H1 (cell line): ENCODE results near the gene SPTB. TPM values are rescaled to one million over a fixed set of nuclear protein-coding genes. Genes with fewer than 3 reads are reported as not detected.

Experiments used
- CTCF ChIA-PET: fragments of 300-600 bp; sonication (Branson Sonifier 250); formaldehyde crosslinking; loops from one replicate; lab custom pipeline; 2021; ENCODE audit not compliant: partially characterized antibody; lab: Charles Lee
- POLR2A ChIA-PET: fragments of 300-600 bp; sonication (Branson Sonifier 250); formaldehyde crosslinking; loops from one replicate; lab custom pipeline; 2021; ENCODE audit warnings: inconsistent platforms; ENCODE audit not compliant: partially characterized antibody; lab: Charles Lee
- DNase-seq, 2 experiments: peaks; one replicate each; pipeline versions ENCODE4 v3.0.0 to v3.0.0-alpha.2; 2010 to 2022; ENCODE audit warnings: low spot score in 2 of 2, low read depth in 1 of 2, mixed read lengths in 1 of 2
- FAIRE-seq: peaks from 2 replicates; lab custom pipeline; 2011; peaks lifted over from hg19 to GRCh38; lab: Jason Lieb, UNC
- H2AFZ ChIP-seq: 2 replicates; pipeline ENCODE4 v1.8.1; 2012; ENCODE audit warnings: low read length, inconsistent platforms
- H2AK5ac ChIP-seq: 2 replicates; pipeline ENCODE4 v1.6.1; 2013; ENCODE audit warnings: low read depth, low read length
- H2BK120ac ChIP-seq: replicated peaks from 2 replicates; pipeline ENCODE3; 2013; ENCODE audit warnings: low read depth, low read length, inconsistent platforms
- H2BK12ac ChIP-seq: 2 replicates; pipeline ENCODE4 v1.6.1; 2013; ENCODE audit warnings: low read depth, low read length
- H2BK15ac ChIP-seq: 2 replicates; pipeline ENCODE4 v1.6.1; 2013; ENCODE audit warnings: low read length
- H2BK20ac ChIP-seq: 2 replicates; pipeline ENCODE4 v1.6.1; 2013; ENCODE audit warnings: low read length
- H2BK5ac ChIP-seq: 2 replicates; pipeline ENCODE4 v1.6.1; 2013; ENCODE audit warnings: low read depth, low read length
- H3K14ac ChIP-seq: 2 replicates; pipeline ENCODE4 v1.6.1; 2013; ENCODE audit warnings: inconsistent platforms; ENCODE audit not compliant: insufficient read length
- H3K18ac ChIP-seq: 2 replicates; pipeline ENCODE4 v1.6.1; 2013; ENCODE audit warnings: low read length; ENCODE audit errors: extremely low read depth
- H3K23ac ChIP-seq: 2 replicates; pipeline ENCODE4 v1.6.1; 2013; ENCODE audit warnings: inconsistent platforms; ENCODE audit not compliant: insufficient read length
- H3K23me2 ChIP-seq: 2 replicates; pipeline ENCODE4 v1.6.1; 2013; ENCODE audit warnings: low read depth, low read length
- H3K27ac ChIP-seq: 2 replicates; pipeline ENCODE4 v1.6.1; 2011; ENCODE audit warnings: low read depth, low read length, inconsistent platforms
- H3K27me3 ChIP-seq, 4 experiments: replicated peaks in 1 of 4; 1 replicate in 1 of 4; 2 replicates in 3 of 4; pipeline versions ENCODE4 v1.6.1 to v1.8.1; 2011 to 2013; ENCODE audit warnings: low read length in 3 of 4, mild to moderate bottlenecking in 3 of 4, inconsistent platforms in 2 of 4, mixed read lengths in 2 of 4, moderate library complexity in 1 of 4; ENCODE audit not compliant: control insufficient read depth in 3 of 4, insufficient read depth in 3 of 4; ENCODE audit errors: extremely low read depth in 1 of 4
- H3K36me3 ChIP-seq, 4 experiments: 2 replicates each; pipeline versions ENCODE4 v1.6.1 to v1.8.1; 2011 to 2013; ENCODE audit warnings: mild to moderate bottlenecking in 4 of 4, low read length in 3 of 4, moderate library complexity in 2 of 4, control low read depth in 1 of 4, inconsistent platforms in 1 of 4; ENCODE audit not compliant: insufficient read depth in 4 of 4, control insufficient read depth in 2 of 4
- H3K4ac ChIP-seq: replicated peaks from 2 replicates; pipeline ENCODE3; 2013; ENCODE audit warnings: low read length, low read depth, mixed read lengths, inconsistent platforms; ENCODE audit not compliant: insufficient read length
- H3K4me1 ChIP-seq, 4 experiments: replicated peaks in 1 of 4; 1 replicate in 1 of 4; 2 replicates in 3 of 4; pipeline versions ENCODE4 v1.6.1 to v1.8.1; 2011 to 2013; ENCODE audit warnings: low read length in 3 of 4, inconsistent platforms in 2 of 4, mixed read lengths in 1 of 4; ENCODE audit not compliant: insufficient read depth in 4 of 4, control insufficient read depth in 3 of 4
- H3K4me2 ChIP-seq, 2 experiments: 2 replicates each; pipeline versions ENCODE4 v1.6.1 to v1.8.1; 2011 to 2013; ENCODE audit warnings: low read depth in 2 of 2, low read length in 2 of 2, control low read depth in 1 of 2, inconsistent platforms in 1 of 2, mild to moderate bottlenecking in 1 of 2; ENCODE audit not compliant: insufficient read depth in 1 of 2
- H3K4me3 ChIP-seq, 4 experiments: fragments of 200-600, 300-600 bp in 1 of 4; sonication (generic), shearing (Covaris generic), sonication (Bioruptor Twin) in 1 of 4; 2 replicates each; pipeline versions ENCODE4 v1.5.1 to v1.8.1; 2011 to 2016; ENCODE audit warnings: low read length in 4 of 4, low read depth in 3 of 4, control low read depth in 2 of 4, inconsistent platforms in 2 of 4, mild to moderate bottlenecking in 2 of 4, mixed read lengths in 1 of 4, moderate library complexity in 1 of 4; ENCODE audit not compliant: insufficient read depth in 2 of 4; ENCODE audit errors: extremely low read depth in 1 of 4
- H3K56ac ChIP-seq: replicated peaks from 2 replicates; pipeline ENCODE3; 2013; ENCODE audit warnings: low read depth, mild to moderate bottlenecking, mixed read lengths, low read length, inconsistent platforms; ENCODE audit not compliant: insufficient read length
- H3K79me1 ChIP-seq: 2 replicates; pipeline ENCODE4 v1.6.1; 2013; ENCODE audit warnings: low read depth, low read length, control low read depth
- H3K79me2 ChIP-seq, 2 experiments: 2 replicates each; pipeline versions ENCODE4 v1.6.1 to v1.8.1; 2012 to 2013; ENCODE audit warnings: low read length in 2 of 2, mild to moderate bottlenecking in 2 of 2, inconsistent platforms in 1 of 2; ENCODE audit not compliant: insufficient read depth in 2 of 2, control insufficient read depth in 1 of 2
- H3K9ac ChIP-seq, 4 experiments: replicated peaks in 1 of 4; 1 replicate in 1 of 4; 2 replicates in 3 of 4; pipeline versions ENCODE4 v1.6.1 to v1.8.1; 2011 to 2013; ENCODE audit warnings: low read depth in 3 of 4, low read length in 3 of 4, control low read depth in 2 of 4, mild to moderate bottlenecking in 2 of 4, moderate library complexity in 2 of 4, inconsistent platforms in 1 of 4; ENCODE audit errors: extremely low read depth in 1 of 4
- H3K9me3 ChIP-seq, 2 experiments: 2 replicates each; pipeline versions ENCODE4 v1.6.1 to v1.8.1; 2012 to 2013; ENCODE audit warnings: mild to moderate bottlenecking in 2 of 2, moderate library complexity in 2 of 2, control low read depth in 1 of 2, inconsistent platforms in 1 of 2, low read depth in 1 of 2, low read length in 1 of 2, mixed read lengths in 1 of 2; ENCODE audit not compliant: insufficient read depth in 2 of 2
- H4K20me1 ChIP-seq, 2 experiments: replicated peaks in 1 of 2; 2 replicates each; pipeline versions ENCODE3 to v1.8.1; 2011 to 2013; ENCODE audit warnings: inconsistent platforms in 2 of 2, low read length in 2 of 2, mild to moderate bottlenecking in 1 of 2; ENCODE audit not compliant: insufficient read depth in 2 of 2, control insufficient read depth in 1 of 2
- H4K5ac ChIP-seq: 2 replicates; pipeline ENCODE4 v1.6.1; 2013; ENCODE audit warnings: low read length, low read depth, mixed read lengths, inconsistent platforms; ENCODE audit not compliant: insufficient read length
- H4K8ac ChIP-seq: 2 replicates; pipeline ENCODE4 v1.8.0; 2013; ENCODE audit warnings: mild to moderate bottlenecking, moderate library complexity, low read length, inconsistent platforms; ENCODE audit not compliant: insufficient read depth; ENCODE audit errors: extremely low read depth
- H4K91ac ChIP-seq: replicated peaks from 2 replicates; pipeline ENCODE3; 2013; ENCODE audit warnings: low read length, mixed read lengths, inconsistent platforms; ENCODE audit not compliant: insufficient read length
- ASH2L ChIP-seq: fragments of 200-600, 300-600 bp; sonication (generic); IDR thresholded peaks from one replicate; pipeline ENCODE4 v1.7.1; 2017; ENCODE audit warnings: low read length
- ATF3 ChIP-seq: IDR thresholded peaks from 2 replicates; pipeline ENCODE4 v1.6.1; 2011; ENCODE audit warnings: low read depth, mild to moderate bottlenecking, low read length; ENCODE audit not compliant: insufficient read depth
- JUN ChIP-seq: IDR thresholded peaks from 2 replicates; pipeline ENCODE4 v1.6.1; 2011; ENCODE audit warnings: low read depth, mild to moderate bottlenecking, improper control_type of control experiment, low read length
- JUND ChIP-seq: IDR thresholded peaks from 2 replicates; pipeline ENCODE4 v1.6.1; 2011; ENCODE audit warnings: mild to moderate bottlenecking, improper control_type of control experiment, low read length
- KDM1A ChIP-seq: fragments of 200-600, 300-600 bp; sonication (generic); IDR thresholded peaks from 2 replicates; pipeline ENCODE4 v1.7.1; 2016; ENCODE audit warnings: mild to moderate bottlenecking, low read length, borderline replicate concordance
- POLR2A ChIP-seq, 2 experiments: IDR thresholded peaks; 1 replicate in 1 of 2; 2 replicates in 1 of 2; pipeline ENCODE4 v1.6.1; 2011; ENCODE audit warnings: low read depth in 2 of 2, low read length in 2 of 2, mild to moderate bottlenecking in 2 of 2; ENCODE audit errors: control extremely low read depth in 1 of 2
- RFX5 ChIP-seq: IDR thresholded peaks from 2 replicates; pipeline ENCODE4 v1.6.1; 2011; ENCODE audit warnings: low read depth, low read length, improper control_type of control experiment, borderline replicate concordance
- SP2 ChIP-seq: IDR thresholded peaks from 2 replicates; pipeline ENCODE4 v1.6.1; 2012; ENCODE audit warnings: mild to moderate bottlenecking, low read length, inconsistent platforms
- SUZ12 ChIP-seq: fragments of 200-600 bp; sonication (generic); IDR thresholded peaks from 2 replicates; pipeline ENCODE4 v1.6.1; 2012; ENCODE audit warnings: mild to moderate bottlenecking, inconsistent platforms, low read length, moderate library complexity, mixed read lengths
- TBP ChIP-seq: IDR thresholded peaks from 2 replicates; pipeline ENCODE4 v1.6.1; 2011; ENCODE audit warnings: low read depth, low read length, improper control_type of control experiment
- YY1 ChIP-seq: IDR thresholded peaks from 2 replicates; pipeline ENCODE4 v1.6.1; 2011; ENCODE audit warnings: low read depth, mild to moderate bottlenecking, low read length
- ZNF274 ChIP-seq: IDR thresholded peaks from 2 replicates; pipeline ENCODE4 v1.7.0; 2012; ENCODE audit warnings: low read length, borderline replicate concordance; ENCODE audit errors: extremely low read depth
- WGBS, 2 experiments: shearing (Covaris generic) in 1 of 2; methylation state at CpG; one replicate each; pipeline versions ENCODE4 v1.1.6 to v1.1.7; 2013 to 2015; ENCODE audit warnings: low lambda C conversion rate in 2 of 2, mixed read lengths in 2 of 2, inconsistent platforms in 1 of 2, low coverage in 1 of 2, missing lambda C conversion rate in 1 of 2; ENCODE audit not compliant: insufficient replicate concordance in 2 of 2, insufficient coverage in 1 of 2, insufficient read length in 1 of 2; ENCODE audit errors: extremely low coverage in 1 of 2, missing lambda C conversion rate in 1 of 2; 5-methylcytosine and 5-hydroxymethylcytosine counted together
- polyA plus RNA-seq, 7 experiments: library from polyadenylated mRNA; depleted of rRNA in 3 of 7; stranded (reverse) in 5 of 7; unstranded in 2 of 7; fragments of >200 nt in 5 of 7; fragments of 200-250 nt in 2 of 7; gene quantifications; 1 replicate in 5 of 7; 2 replicates in 1 of 7; 4 replicates in 1 of 7; pipeline versions ENCODE4 v1.2.1 to v1.2.3, GENCODE V29; 2011 to 2013; ENCODE audit warnings: missing spikeins in 2 of 7, mixed read lengths in 2 of 7
- total RNA-seq: library from RNA; stranded (reverse); fragmentation: NEBNext Ultra II Directional; extraction: Animal tissue kit (Norgen Biotek cat#: 25700); gene quantifications from 2 replicates; pipeline ENCODE4 v1.2.1, GENCODE V29; 2021

The SPTB gene
- total and polyA plus RNA-seq, 2 of the 8 experiments (the other 6 are each of a cell fraction or from before 2014, with no cell fraction given): 0.30 to 2.4 TPM

- no peaks in the 10 kb centered on the region for H3K27me3 ChIP-seq
- no peak overlapping the region for H4K5ac ChIP-seq
- H2AFZ ChIP-seq: no peak overlapping the region
- no peak overlapping the region for H4K8ac ChIP-seq
- no peak overlapping the region for H3K9ac ChIP-seq
- H3K79me2 ChIP-seq: peaks cover 0 to 8% of the 10 kb centered on the region in 2 experiments; a peak in 2 of 4 replicates
- H3K27ac ChIP-seq: no peak overlapping the region
- H3K4me2 ChIP-seq: peak overlapping the region in 1 of 2 experiments; percentile 94; a peak in 1 of 4 replicates
- no peak overlapping the region for H2BK15ac ChIP-seq
- peak overlapping the region; percentile 38 for H2BK120ac ChIP-seq
- H3K18ac ChIP-seq: no peak overlapping the region
- FAIRE-seq (no peak), DNase-seq (no peak)
- peaks cover 17% of the 10 kb centered on the region for H3K23me2 ChIP-seq
- no peak overlapping the region for H3K14ac ChIP-seq
- H2BK12ac ChIP-seq: no peak overlapping the region
- no peak overlapping the region for H3K4ac ChIP-seq
- no peaks in the 10 kb centered on the region for H3K79me1 ChIP-seq
- no peaks in the 10 kb centered on the region for H3K9me3 ChIP-seq
- H3K36me3 ChIP-seq: no peaks in the 10 kb centered on the region
- CTCF ChIA-PET: interaction anchor here (0.9 to 9.3 kb wide), 5 partner anchors 16 to 63 kb away, joined by 3 to 74 read pairs (median 8); no protein-coding TSS in a partner anchor
- H3K4me1 ChIP-seq: peaks cover 5 to 34% (median 24%) of the 10 kb centered on the region in 4 experiments; a peak in 6 of 7 replicates
- H2AK5ac ChIP-seq: peak overlapping the region; percentile 57; the same call in 1 of the 2 replicates
- WGBS, 2 experiments: 82% methylated on average over 2 of the region's 2 CpGs; no CpG with 5 or more reads in 1 of the 2 experiments
- H3K23ac ChIP-seq: no peak overlapping the region
- POLR2A ChIA-PET: no interaction called here
- no peak overlapping the region for H4K91ac ChIP-seq
- no peaks in the 10 kb centered on the region for H4K20me1 ChIP-seq
- no peak overlapping the region for H2BK20ac ChIP-seq
- no peak overlapping the region for H3K4me3 ChIP-seq
- TF ChIP-seq JUN: no peak
- no peak for TF ChIP-seq TBP
- TF ChIP-seq SUZ12: no peak
- TF ChIP-seq RFX5: no peak
- TF ChIP-seq KDM1A: no peak
- no peak for TF ChIP-seq SP2
- no peak for TF ChIP-seq POLR2A (IDR thresholded peaks at IDR 0.05; ENCODE audit: control extremely low read depth in 1 of 2, low read depth in 2 of 2, low read length in 2 of 2)
- no peak for TF ChIP-seq ZNF274
- TF ChIP-seq ATF3: no peak
- no peak for TF ChIP-seq YY1
- no peak for TF ChIP-seq JUND
- TF ChIP-seq ASH2L: no peak
- H3K56ac ChIP-seq: no peak overlapping the region
- H2BK5ac ChIP-seq: no peak overlapping the region
Observed at GRCh38 chr14:64700290-64700689, 179.4 kb downstream of the SPTB start.
